HG03457 (cell line): ENCODE data around the gene CENPV.
"Not testable (repeated sequence)": the region's sequence is repeated elsewhere in the genome, so short reads cannot be mapped to it uniquely, and the experiment has no call there.

ENCODE experiments used
- ATAC-seq: cut with Tn5 transposase; IDR thresholded peaks from one replicate; pipeline ENCODE4 v1.9.1; 2021; ENCODE audit warnings: moderate number of reproducible peaks; ENCODE audit not compliant: unreplicated experiment

Gene CENPV

GRCh38 chr17:16353317-16354174 lies at the start of gene CENPV:
Gene CENPV, minus strand, starts transcription at chr17:16353469. Its CDS starts 33 bp downstream, at chr17:16353436.
- peak; percentile 55 for ATAC-seq

- no peak for ATAC-seq
Observed at GRCh38 chr17:16398270-16399267, 45.3 kb upstream of the CENPV start.

GRCh38 chr17:16396693-16397092 lies 43.4 kb upstream of the CENPV start:
- ATAC-seq, result not testable (repeated sequence)

GRCh38 chr17:16395887-16396286 lies 42.6 kb upstream of the CENPV start:
- not testable (repeated sequence) for ATAC-seq

- not testable (repeated sequence) for ATAC-seq
Observed at GRCh38 chr17:16392491-16392890, 39.2 kb upstream of the CENPV start.

GRCh38 chr17:16391451-16391850 lies 38.2 kb upstream of the CENPV start:
- no peak for ATAC-seq

- ATAC-seq, result not testable (repeated sequence)
Observed at GRCh38 chr17:16386126-16386507, 32.8 kb upstream of the CENPV start.

- no peak for ATAC-seq
Observed at GRCh38 chr17:16384557-16384956, 31.3 kb upstream of the CENPV start.

- ATAC-seq, result no peak
Observed at GRCh38 chr17:16383772-16384287, 30.6 kb upstream of the CENPV start.

GRCh38 chr17:16383216-16383615 lies 29.9 kb upstream of the CENPV start:
- ATAC-seq, result no peak

GRCh38 chr17:16381496-16381820 lies 28.2 kb upstream of the CENPV start:
- ATAC-seq, result peak; percentile 12

- peak; percentile 89 for ATAC-seq
Observed at GRCh38 chr17:16380640-16381495, 27.6 kb upstream of the CENPV start, which contains the start of gene UBB. Gene UBB, plus strand, starts transcription at chr17:16381091. Its CDS starts 817 bp downstream, at chr17:16381908.

- no peak for ATAC-seq
Observed at GRCh38 chr17:16379654-16380053, 26.4 kb upstream of the CENPV start.

GRCh38 chr17:16378636-16379282 lies 25.5 kb upstream of the CENPV start:
- ATAC-seq, result no peak

- no peak for ATAC-seq
Observed at GRCh38 chr17:16377941-16378341, 24.7 kb upstream of the CENPV start.

GRCh38 chr17:16374146-16374938 lies 21.1 kb upstream of the CENPV start:
- ATAC-seq, result no peak

GRCh38 chr17:16371742-16372141 lies 18.5 kb upstream of the CENPV start:
- ATAC-seq, result no peak

GRCh38 chr17:16364625-16365024 lies 11.4 kb upstream of the CENPV start:
- ATAC-seq, result no peak
